A673 (cell line): ENCODE measurements around the gene CHTF18.

Experiments used
- EZH2 ChIP-seq: fragments of 200-600 bp; sonication (generic); IDR thresholded peaks from 2 replicates; pipeline ENCODE4 v1.6.1; 2017; ENCODE audit warnings: borderline replicate concordance, low read depth, mild to moderate bottlenecking, mixed read lengths, antibody characterized with exemption, low read length; ENCODE audit not compliant: poor library complexity, severe bottlenecking
- TF ChIP-seq, protein P1 (sequence below): fragments of 300-800, 200-600 bp; sonication (generic); conservative IDR thresholded peaks from 2 replicates; pipeline ENCODE4 v1.5.1; 2017; ENCODE audit warnings: low read depth, mild to moderate bottlenecking, antibody characterized with exemption, low read length, moderate library complexity, mixed read lengths

DNA sequence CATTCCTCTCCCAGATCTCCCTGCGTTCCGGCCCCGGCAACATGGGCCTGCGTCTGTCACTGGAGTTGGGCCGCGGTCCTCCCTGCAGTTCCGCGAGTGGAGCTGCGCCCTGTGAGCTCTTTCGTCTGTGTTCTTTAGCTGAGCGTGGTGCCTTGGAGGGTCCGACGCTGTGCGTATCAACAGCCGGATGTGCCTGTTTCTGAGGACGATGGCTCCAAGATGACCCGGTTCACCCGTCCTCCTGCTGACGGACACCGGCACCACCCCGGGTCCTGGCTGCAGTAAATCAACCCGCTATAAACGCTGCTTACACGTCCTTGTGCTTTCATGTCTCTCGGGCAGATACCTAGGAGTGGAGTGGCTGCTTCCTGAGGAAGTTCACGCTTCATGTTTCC lies 56.9 kb downstream of the CHTF18 start:
- TF ChIP-seq, protein P1, sequence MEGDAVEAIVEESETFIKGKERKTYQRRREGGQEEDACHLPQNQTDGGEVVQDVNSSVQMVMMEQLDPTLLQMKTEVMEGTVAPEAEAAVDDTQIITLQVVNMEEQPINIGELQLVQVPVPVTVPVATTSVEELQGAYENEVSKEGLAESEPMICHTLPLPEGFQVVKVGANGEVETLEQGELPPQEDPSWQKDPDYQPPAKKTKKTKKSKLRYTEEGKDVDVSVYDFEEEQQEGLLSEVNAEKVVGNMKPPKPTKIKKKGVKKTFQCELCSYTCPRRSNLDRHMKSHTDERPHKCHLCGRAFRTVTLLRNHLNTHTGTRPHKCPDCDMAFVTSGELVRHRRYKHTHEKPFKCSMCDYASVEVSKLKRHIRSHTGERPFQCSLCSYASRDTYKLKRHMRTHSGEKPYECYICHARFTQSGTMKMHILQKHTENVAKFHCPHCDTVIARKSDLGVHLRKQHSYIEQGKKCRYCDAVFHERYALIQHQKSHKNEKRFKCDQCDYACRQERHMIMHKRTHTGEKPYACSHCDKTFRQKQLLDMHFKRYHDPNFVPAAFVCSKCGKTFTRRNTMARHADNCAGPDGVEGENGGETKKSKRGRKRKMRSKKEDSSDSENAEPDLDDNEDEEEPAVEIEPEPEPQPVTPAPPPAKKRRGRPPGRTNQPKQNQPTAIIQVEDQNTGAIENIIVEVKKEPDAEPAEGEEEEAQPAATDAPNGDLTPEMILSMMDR = no peak
- TF ChIP-seq EZH2 = no peak
